GM10248 (cell line): ENCODE measurements around the gene PATE4.
"Not testable (repeated sequence)": the region's sequence is repeated elsewhere in the genome, so short reads cannot be mapped to it uniquely, and the experiment has no call there.

Experiments
- CTCF ChIA-PET: fragments of 300-600 bp; sonication (Branson Sonifier 250); formaldehyde crosslinking; extraction: SDS; loops from one replicate; lab custom pipeline; 2021; ENCODE audit warnings: antibody characterized with exemption; lab: Yijun Ruan, JAX
- POLR2A ChIA-PET: fragments of 350-650 bp; sonication (Branson Sonifier 250); formaldehyde crosslinking; extraction: SDS; loops from one replicate; lab custom pipeline; 2020; ENCODE audit warnings: antibody characterized with exemption; lab: Yijun Ruan, JAX
- DNase-seq: peaks from one replicate; pipeline ENCODE4 v3.0.0; 2012; ENCODE audit errors: extremely low spot score
- TF ChIP-seq, protein P1 (sequence below): IDR thresholded peaks from 2 replicates; pipeline ENCODE4 v1.5.1; 2012; ENCODE audit warnings: mild to moderate bottlenecking, low read depth; ENCODE audit errors: extremely low read depth, missing control alignments, control extremely low read depth

Gene PATE4

DNA sequence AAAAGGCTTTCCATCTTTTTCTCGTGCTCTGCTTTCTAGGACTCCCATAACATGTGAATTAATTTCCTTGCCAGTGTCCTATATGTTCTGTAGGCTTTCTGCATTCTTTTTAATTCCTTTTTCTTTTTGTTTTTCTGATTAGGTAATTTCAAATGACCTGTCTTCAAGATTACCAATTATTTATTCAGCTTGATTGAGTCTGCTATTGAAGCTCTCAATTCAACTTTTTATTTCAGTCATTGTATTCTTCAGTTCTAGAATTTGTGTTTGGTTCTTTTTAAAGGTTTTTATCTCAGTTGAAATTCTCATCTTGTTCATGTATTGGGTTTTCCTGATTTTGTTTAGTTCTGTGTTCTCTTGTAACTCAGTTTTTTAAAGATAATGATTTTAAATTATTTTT, 30.7 kb upstream of the PATE4 start:
- no peak for DNase-seq
- TF ChIP-seq, protein P1, sequence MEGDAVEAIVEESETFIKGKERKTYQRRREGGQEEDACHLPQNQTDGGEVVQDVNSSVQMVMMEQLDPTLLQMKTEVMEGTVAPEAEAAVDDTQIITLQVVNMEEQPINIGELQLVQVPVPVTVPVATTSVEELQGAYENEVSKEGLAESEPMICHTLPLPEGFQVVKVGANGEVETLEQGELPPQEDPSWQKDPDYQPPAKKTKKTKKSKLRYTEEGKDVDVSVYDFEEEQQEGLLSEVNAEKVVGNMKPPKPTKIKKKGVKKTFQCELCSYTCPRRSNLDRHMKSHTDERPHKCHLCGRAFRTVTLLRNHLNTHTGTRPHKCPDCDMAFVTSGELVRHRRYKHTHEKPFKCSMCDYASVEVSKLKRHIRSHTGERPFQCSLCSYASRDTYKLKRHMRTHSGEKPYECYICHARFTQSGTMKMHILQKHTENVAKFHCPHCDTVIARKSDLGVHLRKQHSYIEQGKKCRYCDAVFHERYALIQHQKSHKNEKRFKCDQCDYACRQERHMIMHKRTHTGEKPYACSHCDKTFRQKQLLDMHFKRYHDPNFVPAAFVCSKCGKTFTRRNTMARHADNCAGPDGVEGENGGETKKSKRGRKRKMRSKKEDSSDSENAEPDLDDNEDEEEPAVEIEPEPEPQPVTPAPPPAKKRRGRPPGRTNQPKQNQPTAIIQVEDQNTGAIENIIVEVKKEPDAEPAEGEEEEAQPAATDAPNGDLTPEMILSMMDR = no peak
- ChIA-PET POLR2A (no interaction called here), CTCF (no interaction called here)

DNA sequence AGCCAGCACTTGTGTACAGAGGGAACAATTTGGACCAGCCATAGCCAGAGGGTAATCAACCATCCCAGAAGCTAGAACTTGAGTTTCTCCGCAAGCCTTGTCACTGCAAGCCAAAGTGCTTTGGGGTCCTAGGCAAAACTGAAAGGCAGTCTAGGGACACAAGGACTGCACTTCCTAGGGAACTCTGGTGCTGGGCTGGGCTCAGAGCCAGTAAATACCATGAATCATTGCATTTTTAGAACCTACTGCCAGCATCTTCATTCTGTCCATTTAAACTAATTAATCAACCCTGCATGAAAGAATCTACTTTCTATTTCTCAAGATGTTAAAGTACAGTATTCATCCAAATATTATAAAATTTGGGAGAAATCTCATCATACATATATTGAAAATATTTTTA, 25.2 kb upstream of the PATE4 start:
- TF ChIP-seq, protein P1 = no peak
- ChIA-PET CTCF (no interaction called here), POLR2A (no interaction called here)
- DNase-seq = no peak

DNA sequence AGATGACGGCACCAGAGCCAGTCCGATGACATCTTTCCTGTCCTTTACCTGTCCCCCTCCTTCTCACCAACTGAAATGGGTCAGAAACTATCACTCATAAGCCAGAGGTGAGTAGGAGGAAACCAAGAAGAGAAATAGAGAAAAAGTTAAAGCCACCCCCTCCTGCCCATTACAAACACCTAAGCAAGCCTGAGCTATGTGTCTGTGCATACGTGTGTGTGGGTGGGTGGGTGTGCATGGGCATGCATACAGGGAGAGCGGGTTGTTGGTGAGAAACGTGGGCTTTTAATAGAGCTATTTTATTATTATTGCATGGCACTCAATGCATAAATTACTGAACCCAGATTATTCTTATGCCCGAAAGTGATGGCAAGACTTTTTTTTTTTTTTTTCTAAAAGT, 2.6 kb downstream of the PATE4 start:
- POLR2A ChIA-PET = no interaction called here
- TF ChIP-seq, protein P1 = no peak
- no peak for DNase-seq
- CTCF ChIA-PET = no interaction called here

DNA sequence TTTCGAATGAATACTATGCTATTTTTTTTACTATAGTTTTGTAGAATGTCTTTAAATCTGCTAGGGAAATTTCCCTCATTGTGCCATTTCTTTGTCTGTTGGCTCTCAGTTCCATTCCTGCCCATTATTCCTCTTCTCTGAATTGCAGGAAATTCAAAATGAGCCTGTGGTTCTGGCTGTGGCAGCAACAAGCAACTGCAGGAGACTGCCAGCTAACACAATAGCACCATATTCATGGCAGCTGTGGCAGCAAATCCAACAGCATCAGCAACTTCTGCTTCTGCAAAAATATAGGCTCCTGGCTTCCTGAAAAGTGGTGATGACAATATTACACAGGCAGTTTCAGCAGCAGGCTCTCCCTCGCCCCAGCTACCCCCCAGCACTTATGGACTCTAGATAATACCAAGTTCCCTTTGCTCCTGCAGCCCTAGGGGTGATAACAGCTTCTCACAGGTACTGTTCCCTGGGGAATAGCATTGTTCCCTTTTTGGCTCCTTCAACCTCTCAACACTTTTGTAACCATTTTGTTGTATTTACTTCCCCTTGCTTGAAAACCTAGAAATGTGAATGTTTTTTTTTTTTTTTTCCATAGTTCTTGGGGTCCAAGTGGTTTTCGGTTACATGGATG, 9.3 kb downstream of the PATE4 start:
- ChIA-PET POLR2A (no interaction called here), CTCF (no interaction called here)
- no peak for DNase-seq
- TF ChIP-seq, protein P1 = no peak

DNA sequence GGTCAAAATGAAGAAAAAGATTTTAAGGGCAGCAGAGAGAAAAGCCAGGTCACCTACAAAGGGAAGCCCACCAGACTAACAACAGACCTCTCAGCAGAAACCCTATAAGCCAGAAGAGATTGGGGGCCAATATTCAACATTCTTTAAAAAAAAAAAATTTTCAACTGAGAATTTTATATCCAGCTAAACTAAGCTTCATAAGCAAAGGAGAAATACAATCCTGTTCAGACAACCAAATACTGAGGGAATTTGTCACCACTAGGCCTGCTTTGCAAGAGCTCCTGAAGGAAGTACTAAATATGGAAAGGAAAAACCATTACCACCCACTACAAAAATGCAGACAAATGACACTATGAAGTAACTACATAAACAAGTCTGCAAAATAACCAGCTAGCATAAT, 13.1 kb downstream of the PATE4 start:
- ChIA-PET POLR2A (no interaction called here), CTCF (no interaction called here)
- TF ChIP-seq, protein P1 = no peak
- no peak for DNase-seq

DNA sequence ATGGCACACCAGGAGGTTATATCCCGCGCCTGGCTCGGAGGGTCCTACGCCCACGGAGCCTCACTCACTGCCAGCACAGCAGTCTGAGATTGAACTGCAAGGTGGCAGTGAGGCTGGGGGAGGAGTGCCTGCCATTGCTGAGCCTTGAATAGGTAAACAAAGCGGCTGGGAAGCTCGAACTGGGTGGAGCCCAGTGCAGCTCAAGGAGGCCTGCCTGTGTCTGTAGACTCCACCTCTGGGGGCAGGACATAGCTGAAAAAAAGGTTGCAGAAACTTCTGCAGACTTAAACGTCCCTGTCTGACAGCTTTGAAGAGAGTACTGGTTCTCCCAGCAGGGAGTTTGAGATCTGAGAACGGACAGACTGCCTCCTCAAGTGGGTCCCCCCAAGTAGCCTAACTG, 24.6 kb downstream of the PATE4 start:
- POLR2A ChIA-PET, CTCF ChIA-PET: not testable (repeated sequence)

DNA sequence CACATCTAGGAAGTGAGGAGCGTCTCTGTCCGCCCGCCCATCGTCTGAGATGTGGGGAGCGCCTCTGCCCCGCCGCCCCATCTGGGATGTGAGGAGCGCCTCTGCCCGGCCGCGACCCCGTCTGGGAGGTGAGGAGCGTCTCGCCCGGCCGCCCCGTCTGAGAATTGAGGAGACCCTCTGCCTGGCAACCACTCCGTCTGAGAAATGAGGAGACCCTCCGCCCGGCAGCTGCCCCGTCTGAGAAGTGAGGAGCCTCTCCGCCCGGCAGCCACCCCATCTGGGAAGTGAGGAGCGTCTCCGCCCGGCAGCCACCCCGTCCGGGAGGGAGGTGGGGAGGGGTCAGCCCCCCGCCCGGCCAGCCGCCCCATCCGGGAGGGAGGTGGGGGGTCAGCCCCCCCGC, 29.7 kb downstream of the PATE4 start:
- CTCF ChIA-PET, POLR2A ChIA-PET, DNase-seq: not testable (repeated sequence)

More for the DNA sequence above, 24.6 kb downstream of the PATE4 start:
- DNase-seq = not testable (repeated sequence)

DNA sequence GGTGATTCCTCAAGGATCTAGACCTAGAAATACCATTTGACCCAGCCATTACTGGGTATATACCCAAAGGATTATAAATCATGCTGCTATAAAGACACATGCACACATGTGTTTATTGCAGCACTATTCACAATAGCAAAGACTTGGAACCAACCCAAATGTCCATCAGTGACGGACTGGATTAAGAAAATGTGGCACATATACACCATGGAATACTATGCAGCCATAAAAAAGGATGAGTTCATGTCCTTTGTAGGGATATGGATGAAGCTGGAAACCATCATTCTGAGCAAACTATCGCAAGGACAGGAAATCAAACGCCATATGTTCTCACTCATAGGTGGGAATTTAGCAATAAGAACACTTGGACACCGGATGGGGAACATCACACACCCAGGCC, 32.2 kb downstream of the PATE4 start:
- CTCF ChIA-PET, DNase-seq, POLR2A ChIA-PET: not testable (repeated sequence)
